ENCODE data around the gene TCERG1L.

The TCERG1L gene

GRCh38 chr10:131111007-131111406 is 200.5 kb downstream of the TCERG1L start:
- DNase-seq, result no peak
- WGBS (ENCODE audit: insufficient coverage), result 85% methylated on average over 11 of the region's 13 CpGs
- peaks cover 0 to 19% (median 4%) of the 10 kb centered on the region in 5 experiments for H3K9me3 ChIP-seq (ENCODE audit: control extremely low read depth in 1 of 5, control insufficient read depth in 4 of 5, insufficient read depth in 2 of 5, low read depth in 1 of 5, low read length in 4 of 5)
- peaks cover 0 to 9% (median 1%) of the 10 kb centered on the region in 5 experiments for H3K27me3 ChIP-seq (replicated peaks in 2 of 5; ENCODE audit: control insufficient read depth in 4 of 5, insufficient read depth in 5 of 5, low read length in 4 of 5)
- no peak overlapping the region for H3K4me3 ChIP-seq (ENCODE audit: control insufficient read depth in 1 of 7, extremely low read depth in 1 of 7, insufficient read depth in 4 of 7, low read depth in 2 of 7, low read length in 6 of 7)
- H3K27ac ChIP-seq (ENCODE audit: insufficient read depth in 1 of 2, low read depth in 1 of 2, low read length in 2 of 2, poor library complexity in 1 of 2, severe bottlenecking in 2 of 2), result no peak overlapping the region
- H3K36me3 ChIP-seq (ENCODE audit: control insufficient read depth in 4 of 4, insufficient read depth in 4 of 4, low read length in 3 of 4), result no peaks in the 10 kb centered on the region
- no peaks in the 10 kb centered on the region for H3K4me1 ChIP-seq (ENCODE audit: control extremely low read depth in 1 of 4, control insufficient read depth in 4 of 4, insufficient read depth in 4 of 4, low read length in 3 of 4)
- POLR2A ChIA-PET, result no interaction called here
- CTCF ChIA-PET, result no interaction called here

GRCh38 chr10:131110241-131110783 is 201.2 kb downstream of the TCERG1L start:
- H3K36me3 ChIP-seq (ENCODE audit: control insufficient read depth in 4 of 4, insufficient read depth in 4 of 4, low read length in 3 of 4), result no peaks in the 10 kb centered on the region
- DNase-seq, result no peak
- no peak overlapping the region for H3K27ac ChIP-seq (ENCODE audit: insufficient read depth in 1 of 2, low read depth in 1 of 2, low read length in 2 of 2, poor library complexity in 1 of 2, severe bottlenecking in 2 of 2)
- CTCF ChIA-PET, result no interaction called here
- POLR2A ChIA-PET, result no interaction called here
- H3K4me1 ChIP-seq (ENCODE audit: control extremely low read depth in 1 of 4, control insufficient read depth in 4 of 4, insufficient read depth in 4 of 4, low read length in 3 of 4), result no peaks in the 10 kb centered on the region
- H3K9me3 ChIP-seq (ENCODE audit: control extremely low read depth in 1 of 5, control insufficient read depth in 4 of 5, insufficient read depth in 2 of 5, low read depth in 1 of 5, low read length in 4 of 5), result peaks cover 0 to 22% (median 5%) of the 10 kb centered on the region in 5 experiments
- no peak overlapping the region for H3K4me3 ChIP-seq (ENCODE audit: control insufficient read depth in 1 of 7, extremely low read depth in 1 of 7, insufficient read depth in 4 of 7, low read depth in 2 of 7, low read length in 6 of 7)
- WGBS (ENCODE audit: insufficient coverage), result 87% methylated on average over 11 of the region's 11 CpGs
- peaks cover 0 to 9% (median 1%) of the 10 kb centered on the region in 5 experiments for H3K27me3 ChIP-seq (replicated peaks in 2 of 5; ENCODE audit: control insufficient read depth in 4 of 5, insufficient read depth in 5 of 5, low read length in 4 of 5)

DNA sequence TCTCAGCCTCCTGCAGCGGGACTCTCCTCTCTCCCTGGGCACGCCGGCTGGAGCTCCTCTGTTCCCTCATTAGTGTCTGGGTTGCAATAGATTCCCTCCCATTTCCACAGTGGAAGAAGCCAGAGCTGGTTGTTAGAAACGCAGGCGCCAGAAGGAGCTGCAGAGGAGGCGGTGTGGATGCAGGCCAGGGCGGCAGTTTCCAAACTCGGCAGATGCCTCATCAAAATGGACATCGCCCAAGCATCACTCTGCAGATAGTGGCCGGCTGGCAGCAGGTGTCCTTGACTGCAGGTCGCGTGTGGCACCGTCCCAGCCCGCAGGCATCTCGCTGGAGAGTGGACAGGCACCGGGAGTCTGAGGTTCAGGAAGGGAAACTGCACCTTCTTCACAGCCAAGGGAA is 201.8 kb downstream of the TCERG1L start:
- Histone ChIP-seq H3K27me3 (replicated peaks in 2 of 5; ENCODE audit: control insufficient read depth in 4 of 5, insufficient read depth in 5 of 5, low read length in 4 of 5) (peaks cover 0 to 9% (median 1%) of the 10 kb centered on the region in 5 experiments), H3K9me3 (ENCODE audit: control extremely low read depth in 1 of 5, control insufficient read depth in 4 of 5, insufficient read depth in 2 of 5, low read depth in 1 of 5, low read length in 4 of 5) (peaks cover 0 to 22% (median 5%) of the 10 kb centered on the region in 5 experiments), H3K4me1 (ENCODE audit: control extremely low read depth in 1 of 4, control insufficient read depth in 4 of 4, insufficient read depth in 4 of 4, low read length in 3 of 4) (no peaks in the 10 kb centered on the region), H3K27ac (ENCODE audit: insufficient read depth in 1 of 2, low read depth in 1 of 2, low read length in 2 of 2, poor library complexity in 1 of 2, severe bottlenecking in 2 of 2) (no peak overlapping the region), H3K4me3 (ENCODE audit: control insufficient read depth in 1 of 7, extremely low read depth in 1 of 7, insufficient read depth in 4 of 7, low read depth in 2 of 7, low read length in 6 of 7) (no peak overlapping the region), H3K36me3 (ENCODE audit: control insufficient read depth in 4 of 4, insufficient read depth in 4 of 4, low read length in 3 of 4) (no peaks in the 10 kb centered on the region)
- WGBS (ENCODE audit: insufficient coverage), result 91% methylated on average over 16 of the region's 16 CpGs
- POLR2A ChIA-PET, result no interaction called here
- CTCF ChIA-PET, result no interaction called here
- no peak for DNase-seq

- no peak for DNase-seq
- H3K9me3 ChIP-seq (ENCODE audit: control extremely low read depth in 1 of 5, control insufficient read depth in 4 of 5, insufficient read depth in 2 of 5, low read depth in 1 of 5, low read length in 4 of 5), result peaks cover 0 to 22% (median 5%) of the 10 kb centered on the region in 5 experiments
- H3K27ac ChIP-seq (ENCODE audit: insufficient read depth in 1 of 2, low read depth in 1 of 2, low read length in 2 of 2, poor library complexity in 1 of 2, severe bottlenecking in 2 of 2), result no peak overlapping the region
Measured at GRCh38 chr10:131109291-131109690, 202.2 kb downstream of the TCERG1L start.

GRCh38 chr10:131107970-131108369 is 203.6 kb downstream of the TCERG1L start:
- Histone ChIP-seq H3K27me3 (replicated peaks in 2 of 5; ENCODE audit: control insufficient read depth in 4 of 5, insufficient read depth in 5 of 5, low read length in 4 of 5) (peaks cover 0 to 9% (median 1%) of the 10 kb centered on the region in 5 experiments), H3K27ac (ENCODE audit: insufficient read depth in 1 of 2, low read depth in 1 of 2, low read length in 2 of 2, poor library complexity in 1 of 2, severe bottlenecking in 2 of 2) (no peak overlapping the region), H3K4me3 (ENCODE audit: control insufficient read depth in 1 of 7, extremely low read depth in 1 of 7, insufficient read depth in 4 of 7, low read depth in 2 of 7, low read length in 6 of 7) (no peak overlapping the region), H3K4me1 (ENCODE audit: control extremely low read depth in 1 of 4, control insufficient read depth in 4 of 4, insufficient read depth in 4 of 4, low read length in 3 of 4) (no peaks in the 10 kb centered on the region), H3K36me3 (ENCODE audit: control insufficient read depth in 4 of 4, insufficient read depth in 4 of 4, low read length in 3 of 4) (no peaks in the 10 kb centered on the region), H3K9me3 (ENCODE audit: control extremely low read depth in 1 of 5, control insufficient read depth in 4 of 5, insufficient read depth in 2 of 5, low read depth in 1 of 5, low read length in 4 of 5) (peaks cover 0 to 22% (median 5%) of the 10 kb centered on the region in 5 experiments)
- no peak for DNase-seq
- WGBS (ENCODE audit: insufficient coverage), result 93% methylated on average over 8 of the region's 9 CpGs
- POLR2A ChIA-PET, result no interaction called here
- CTCF ChIA-PET, result no interaction called here

More at GRCh38 chr10:131109291-131109690, 202.2 kb downstream of the TCERG1L start:
- no peaks in the 10 kb centered on the region for H3K36me3 ChIP-seq (ENCODE audit: control insufficient read depth in 4 of 4, insufficient read depth in 4 of 4, low read length in 3 of 4)
- WGBS (ENCODE audit: insufficient coverage), result 96% methylated on average over 15 of the region's 19 CpGs
- H3K27me3 ChIP-seq (replicated peaks in 2 of 5; ENCODE audit: control insufficient read depth in 4 of 5, insufficient read depth in 5 of 5, low read length in 4 of 5), result peaks cover 0 to 9% (median 1%) of the 10 kb centered on the region in 5 experiments
- CTCF ChIA-PET, result no interaction called here
- no peak overlapping the region for H3K4me3 ChIP-seq (ENCODE audit: control insufficient read depth in 1 of 7, extremely low read depth in 1 of 7, insufficient read depth in 4 of 7, low read depth in 2 of 7, low read length in 6 of 7)
- POLR2A ChIA-PET, result no interaction called here
- H3K4me1 ChIP-seq (ENCODE audit: control extremely low read depth in 1 of 4, control insufficient read depth in 4 of 4, insufficient read depth in 4 of 4, low read length in 3 of 4), result no peaks in the 10 kb centered on the region

- POLR2A ChIA-PET, result no interaction called here
- Histone ChIP-seq H3K4me1 (ENCODE audit: control extremely low read depth in 1 of 4, control insufficient read depth in 4 of 4, insufficient read depth in 4 of 4, low read length in 3 of 4) (no peaks in the 10 kb centered on the region), H3K27me3 (replicated peaks in 2 of 5; ENCODE audit: control insufficient read depth in 4 of 5, insufficient read depth in 5 of 5, low read length in 4 of 5) (peaks cover 0 to 4% (median 0%) of the 10 kb centered on the region in 5 experiments), H3K9me3 (ENCODE audit: control extremely low read depth in 1 of 5, control insufficient read depth in 4 of 5, insufficient read depth in 2 of 5, low read depth in 1 of 5, low read length in 4 of 5) (peaks cover 0 to 10% (median 3%) of the 10 kb centered on the region in 5 experiments), H3K4me3 (ENCODE audit: control insufficient read depth in 1 of 7, extremely low read depth in 1 of 7, insufficient read depth in 4 of 7, low read depth in 2 of 7, low read length in 6 of 7) (no peak overlapping the region), H3K27ac (ENCODE audit: insufficient read depth in 1 of 2, low read depth in 1 of 2, low read length in 2 of 2, poor library complexity in 1 of 2, severe bottlenecking in 2 of 2) (no peak overlapping the region), H3K36me3 (ENCODE audit: control insufficient read depth in 4 of 4, insufficient read depth in 4 of 4, low read length in 3 of 4) (no peaks in the 10 kb centered on the region)
- CTCF ChIA-PET, result no interaction called here
- no peak for DNase-seq
- 85% methylated on average over 13 of the region's 13 CpGs for WGBS (ENCODE audit: insufficient coverage)
Measured at GRCh38 chr10:131102676-131103075, 208.8 kb downstream of the TCERG1L start.

- H3K27ac ChIP-seq (ENCODE audit: insufficient read depth in 1 of 2, low read depth in 1 of 2, low read length in 2 of 2, poor library complexity in 1 of 2, severe bottlenecking in 2 of 2), result no peak overlapping the region
- no peak overlapping the region for H3K4me3 ChIP-seq (ENCODE audit: control insufficient read depth in 1 of 7, extremely low read depth in 1 of 7, insufficient read depth in 4 of 7, low read depth in 2 of 7, low read length in 6 of 7)
- no peaks in the 10 kb centered on the region for H3K4me1 ChIP-seq (ENCODE audit: control extremely low read depth in 1 of 4, control insufficient read depth in 4 of 4, insufficient read depth in 4 of 4, low read length in 3 of 4)
- 98% methylated on average over 8 of the region's 11 CpGs for WGBS (ENCODE audit: insufficient coverage)
- H3K27me3 ChIP-seq (replicated peaks in 2 of 5; ENCODE audit: control insufficient read depth in 4 of 5, insufficient read depth in 5 of 5, low read length in 4 of 5), result peaks cover 0 to 4% (median 0%) of the 10 kb centered on the region in 5 experiments
- POLR2A ChIA-PET, result no interaction called here
- DNase-seq, result no peak
- H3K36me3 ChIP-seq (ENCODE audit: control insufficient read depth in 4 of 4, insufficient read depth in 4 of 4, low read length in 3 of 4), result no peaks in the 10 kb centered on the region
- peaks cover 0 to 7% (median 2%) of the 10 kb centered on the region in 5 experiments for H3K9me3 ChIP-seq (ENCODE audit: control extremely low read depth in 1 of 5, control insufficient read depth in 4 of 5, insufficient read depth in 2 of 5, low read depth in 1 of 5, low read length in 4 of 5)
- CTCF ChIA-PET, result no interaction called here
Measured at GRCh38 chr10:131102147-131102546, 209.4 kb downstream of the TCERG1L start.
